GM10248 (cell line): Measurements from ENCODE around the gene F2RL1.
"Not testable (repeated sequence)": the region's sequence is repeated elsewhere in the genome, so short reads cannot be mapped to it uniquely, and the experiment has no call there.

Experiments used
- CTCF ChIA-PET: fragments of 300-600 bp; sonication (Branson Sonifier 250); formaldehyde crosslinking; extraction: SDS; loops from one replicate; lab custom pipeline; 2021; ENCODE audit warnings: antibody characterized with exemption; lab: Yijun Ruan, JAX
- POLR2A ChIA-PET: fragments of 350-650 bp; sonication (Branson Sonifier 250); formaldehyde crosslinking; extraction: SDS; loops from one replicate; lab custom pipeline; 2020; ENCODE audit warnings: antibody characterized with exemption; lab: Yijun Ruan, JAX
- DNase-seq: peaks from one replicate; pipeline ENCODE4 v3.0.0; 2012; ENCODE audit errors: extremely low spot score
- TF ChIP-seq, protein P1 (sequence below): IDR thresholded peaks from 2 replicates; pipeline ENCODE4 v1.5.1; 2012; ENCODE audit warnings: mild to moderate bottlenecking, low read depth; ENCODE audit errors: extremely low read depth, missing control alignments, control extremely low read depth

Gene F2RL1

DNA sequence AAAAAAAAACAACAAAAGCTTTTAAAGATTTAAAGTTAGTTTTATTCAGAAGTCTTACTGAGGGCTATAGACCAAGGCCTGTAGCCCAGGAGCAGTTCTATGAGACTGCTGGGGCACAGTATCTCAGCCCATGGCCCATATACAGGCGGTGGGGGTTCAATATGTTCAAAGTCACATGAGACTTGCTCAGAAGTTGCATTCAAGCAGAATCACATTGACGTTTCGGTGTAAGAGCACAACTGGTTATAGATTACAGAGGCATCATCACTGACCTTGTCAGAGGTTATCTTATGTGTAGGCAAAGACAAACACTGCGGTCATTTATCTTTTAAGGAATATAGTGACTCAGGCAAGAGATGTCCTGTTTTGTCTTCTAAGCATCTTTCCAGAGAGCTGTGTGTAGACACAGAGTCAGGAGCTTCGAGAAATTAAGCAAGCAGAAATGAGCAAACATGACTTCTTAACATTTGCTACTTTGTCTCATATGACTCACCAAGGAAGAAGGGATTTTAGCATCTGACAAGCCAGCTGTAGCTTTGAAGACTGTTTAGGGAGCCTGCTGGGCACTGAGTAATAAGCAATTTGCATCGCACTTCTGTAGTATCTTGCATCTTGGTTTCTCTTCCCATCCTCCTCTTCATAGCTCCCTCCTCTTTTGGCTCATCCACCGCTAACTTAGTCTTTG, 12.9 kb upstream of the F2RL1 start:
- POLR2A ChIA-PET = no interaction called here
- CTCF ChIA-PET = interaction anchor here (2.1 to 3.6 kb wide), 2 partner anchors 20 to 32 kb away, joined by 6 to 16 read pairs; no protein-coding TSS in a partner anchor

DNA sequence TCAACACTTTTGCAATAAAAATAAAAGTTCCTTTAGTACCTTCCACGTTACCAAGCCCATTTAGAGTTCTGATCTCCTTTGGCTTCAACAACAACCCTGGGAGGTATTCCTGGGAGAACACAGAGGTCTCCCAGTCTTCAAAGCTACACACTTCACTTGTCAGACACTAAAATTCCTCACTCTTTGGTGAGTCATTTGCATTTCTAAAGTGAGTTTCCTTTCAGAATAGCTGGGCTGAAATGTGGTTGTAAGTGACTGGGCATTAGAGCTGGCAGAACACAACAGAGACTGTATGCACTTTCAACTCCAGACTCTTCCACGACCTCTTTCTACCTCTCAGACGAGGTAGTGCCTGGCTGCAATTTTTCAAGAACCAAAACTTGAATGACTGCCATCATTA, 11.5 kb upstream of the F2RL1 start:
- ChIA-PET POLR2A (no interaction called here), CTCF (interaction anchor here (2.1 to 3.6 kb wide), 2 partner anchors 18 to 33 kb away, joined by 6 to 16 read pairs; no protein-coding TSS in a partner anchor)
- DNase-seq = no peak

More for the DNA sequence above, 12.9 kb upstream of the F2RL1 start:
- TF ChIP-seq, protein P1, sequence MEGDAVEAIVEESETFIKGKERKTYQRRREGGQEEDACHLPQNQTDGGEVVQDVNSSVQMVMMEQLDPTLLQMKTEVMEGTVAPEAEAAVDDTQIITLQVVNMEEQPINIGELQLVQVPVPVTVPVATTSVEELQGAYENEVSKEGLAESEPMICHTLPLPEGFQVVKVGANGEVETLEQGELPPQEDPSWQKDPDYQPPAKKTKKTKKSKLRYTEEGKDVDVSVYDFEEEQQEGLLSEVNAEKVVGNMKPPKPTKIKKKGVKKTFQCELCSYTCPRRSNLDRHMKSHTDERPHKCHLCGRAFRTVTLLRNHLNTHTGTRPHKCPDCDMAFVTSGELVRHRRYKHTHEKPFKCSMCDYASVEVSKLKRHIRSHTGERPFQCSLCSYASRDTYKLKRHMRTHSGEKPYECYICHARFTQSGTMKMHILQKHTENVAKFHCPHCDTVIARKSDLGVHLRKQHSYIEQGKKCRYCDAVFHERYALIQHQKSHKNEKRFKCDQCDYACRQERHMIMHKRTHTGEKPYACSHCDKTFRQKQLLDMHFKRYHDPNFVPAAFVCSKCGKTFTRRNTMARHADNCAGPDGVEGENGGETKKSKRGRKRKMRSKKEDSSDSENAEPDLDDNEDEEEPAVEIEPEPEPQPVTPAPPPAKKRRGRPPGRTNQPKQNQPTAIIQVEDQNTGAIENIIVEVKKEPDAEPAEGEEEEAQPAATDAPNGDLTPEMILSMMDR = no peak
- DNase-seq = no peak

DNA sequence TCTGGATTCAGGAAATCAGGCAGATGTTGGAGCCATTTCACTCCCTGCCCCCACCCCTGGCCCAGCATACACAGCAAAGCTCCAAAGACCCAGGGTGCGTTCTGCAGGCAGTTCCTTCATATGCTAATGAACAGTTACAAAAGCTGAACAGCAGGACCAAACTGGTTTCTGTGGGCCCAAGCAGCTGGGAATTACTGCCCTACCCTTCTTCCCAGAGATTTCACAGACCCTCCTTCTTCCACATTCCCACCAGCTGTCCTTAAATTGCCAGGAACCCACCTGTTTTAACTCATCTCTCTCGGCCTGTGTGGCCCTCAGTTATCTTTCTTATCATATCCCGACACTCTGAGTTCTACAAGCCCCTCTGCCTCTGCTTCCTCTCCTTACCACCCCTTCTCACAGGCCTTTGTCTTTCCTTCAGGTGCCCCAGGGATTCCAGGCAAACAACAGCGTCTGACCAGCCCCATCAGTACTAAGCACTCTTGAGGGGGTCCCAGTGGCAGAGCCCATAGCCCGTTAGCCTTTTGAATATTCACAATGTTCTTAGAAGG, 10.6 kb upstream of the F2RL1 start:
- TF ChIP-seq, protein P1 = no peak
- ChIA-PET POLR2A (no interaction called here), CTCF (interaction anchor here (2.1 to 3.6 kb wide), 2 partner anchors 17 to 34 kb away, joined by 6 to 16 read pairs; no protein-coding TSS in a partner anchor)
- no peak for DNase-seq

More for the DNA sequence above, 11.5 kb upstream of the F2RL1 start:
- TF ChIP-seq, protein P1 = no peak

GRCh38 chr5:76809141-76809540, 9.7 kb upstream of the F2RL1 start:
- DNase-seq = no peak
- TF ChIP-seq, protein P1 = no peak
- ChIA-PET POLR2A (no interaction called here), CTCF (no interaction called here)

DNA sequence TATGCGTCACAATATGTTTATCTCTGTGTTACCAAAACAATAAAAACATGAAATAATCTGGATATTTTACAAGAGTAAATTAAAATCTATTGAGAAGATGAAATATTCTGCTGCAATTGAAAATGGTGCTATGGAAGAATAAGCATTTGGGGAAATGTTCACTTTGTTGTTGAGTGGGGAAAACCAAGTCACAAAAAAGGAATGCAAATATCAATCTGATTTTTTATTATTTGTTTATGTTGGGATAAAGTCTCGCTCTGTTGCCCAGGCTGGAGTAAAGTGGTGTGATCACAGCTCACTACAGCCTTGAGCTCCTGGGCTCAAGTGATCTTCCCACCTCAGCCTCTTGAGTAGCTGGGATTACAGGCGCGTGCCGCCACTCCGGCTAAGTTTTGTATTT, 8.6 kb upstream of the F2RL1 start:
- TF ChIP-seq, protein P1 = no peak
- POLR2A ChIA-PET = no interaction called here

GRCh38 chr5:76811214-76811613, 7.6 kb upstream of the F2RL1 start:
- POLR2A ChIA-PET = no interaction called here
- CTCF ChIA-PET = interaction anchor here (1.1 kb wide), 1 partner anchor 8 kb away, joined by 5 read pairs; no protein-coding TSS in a partner anchor
- DNase-seq = no peak
- TF ChIP-seq, protein P1 = no peak

More for the DNA sequence above, 8.6 kb upstream of the F2RL1 start:
- CTCF ChIA-PET = interaction anchor here (1.1 kb wide), 1 partner anchor 9 kb away, joined by 5 read pairs; no protein-coding TSS in a partner anchor
- no peak for DNase-seq

- POLR2A ChIA-PET, DNase-seq, CTCF ChIA-PET: not testable (repeated sequence)
Measured at GRCh38 chr5:76812209-76812608, 6.6 kb upstream of the F2RL1 start.
